Breast epithelium (tissue), 4 donors: ENCODE data around the gene SP1. TPM values are rescaled to one million over a fixed set of nuclear protein-coding genes. Genes with fewer than 3 reads are reported as not detected.

Experiments used
- DNase-seq, 2 donors: peaks; one replicate each; pipeline ENCODE4 v3.0.0-alpha.2; 2019; ENCODE audit warnings: low spot score in 2 of 2
- H3K27ac ChIP-seq, 2 donors: fragments of 200-600 bp; sonication (generic) in 1 of 2; one replicate each; pipeline ENCODE4 v1.5.1; 2016 to 2019; ENCODE audit warnings: mild to moderate bottlenecking in 1 of 2
- H3K27me3 ChIP-seq, 2 donors: fragments of 200-600 bp; sonication (generic) in 1 of 2; one replicate each; pipeline versions ENCODE4 v1.5.1 to v1.6.0; 2017 to 2019; ENCODE audit warnings: control low read depth in 1 of 2, mild to moderate bottlenecking in 1 of 2
- H3K36me3 ChIP-seq: fragments of 200-600 bp; one replicate; pipeline ENCODE4 v1.5.1; 2019
- H3K4me1 ChIP-seq, 2 donors: fragments of 200-600 bp; sonication (generic); one replicate each; pipeline ENCODE4 v1.5.1; 2016 to 2019; ENCODE audit warnings: control low read depth in 1 of 2
- H3K4me3 ChIP-seq, 3 donors: fragments of 200-600 bp; sonication (generic); 1 replicate in 2 of 3; 2 replicates in 1 of 3; pipeline ENCODE4 v1.5.1; 2016 to 2019; ENCODE audit warnings: mild to moderate bottlenecking in 3 of 3, moderate library complexity in 2 of 3
- H3K9me3 ChIP-seq, 2 donors: fragments of 200-600 bp; sonication (generic) in 1 of 2; one replicate each; pipeline ENCODE4 v1.5.1; 2016 to 2019; ENCODE audit warnings: control low read depth in 1 of 2
- CTCF ChIP-seq, 3 donors: fragments of 450-650 bp; IDR thresholded peaks; one replicate each; pipeline ENCODE4 v1.5.1; 2016 to 2017; ENCODE audit warnings: antibody characterized with exemption in 3 of 3, mild to moderate bottlenecking in 3 of 3, moderate library complexity in 3 of 3
- POLR2A ChIP-seq: fragments of 450-650 bp; IDR thresholded peaks from one replicate; pipeline ENCODE4 v1.6.1; 2016; ENCODE audit warnings: antibody characterized with exemption, mild to moderate bottlenecking, moderate library complexity
- POLR2AphosphoS5 ChIP-seq, 3 donors: sonication (generic); formaldehyde crosslinking; IDR thresholded peaks; one replicate each; pipeline ENCODE4 v1.6.1; 2017; ENCODE audit warnings: antibody characterized with exemption in 3 of 3
- intact Hi-C: fragments of 100-400 bp; cut with DNase I; formaldehyde crosslinking; loops from one replicate; pipeline ENCODE4 v1.15.1; 2023; ENCODE audit warnings: low total_unique reads
- total RNA-seq, 3 donors: library from RNA; depleted of rRNA; stranded (reverse); fragments of >200 nt; gene quantifications; one replicate each; pipeline ENCODE4 v1.1.0, GENCODE V29; 2016

Gene SP1
- total RNA-seq, 3 donors from 2014 or later = 84.6 to 111 (median 91.4) TPM

- TF ChIP-seq POLR2A (no peak), CTCF (IDR thresholded peaks at IDR 0.05) (no peak), POLR2AphosphoS5 (IDR thresholded peaks at IDR 0.05) (no peak)
- Histone ChIP-seq H3K9me3 (no peaks in the 10 kb centered on the region), H3K27me3 (no peaks in the 10 kb centered on the region), H3K27ac (peak overlapping the region; percentile 8), H3K4me3 (no peak overlapping the region), H3K4me1 (no peaks in the 10 kb centered on the region), H3K36me3 (peaks cover 23% of the 10 kb centered on the region)
- intact Hi-C loops = no loop called here
- DNase-seq = no peak
These were observed 81.1 kb downstream of the SP1 start for GRCh38 chr12:53461059-53461458.

- H3K4me1 ChIP-seq = no peaks in the 10 kb centered on the region
- DNase-seq = no peak
- H3K9me3 ChIP-seq = no peaks in the 10 kb centered on the region
- no peaks in the 10 kb centered on the region for H3K27me3 ChIP-seq
- intact Hi-C loops = no loop called here
- H3K4me3 ChIP-seq = no peak overlapping the region
- peaks cover 23% of the 10 kb centered on the region for H3K36me3 ChIP-seq
- TF ChIP-seq POLR2A (no peak), POLR2AphosphoS5 (IDR thresholded peaks at IDR 0.05) (no peak), CTCF (IDR thresholded peaks at IDR 0.05) (no peak)
- H3K27ac ChIP-seq = no peak overlapping the region
These were observed 81.6 kb downstream of the SP1 start for GRCh38 chr12:53461591-53461990.

GRCh38 chr12:53462935-53463334 is 83.0 kb downstream of the SP1 start:
- no peaks in the 10 kb centered on the region for H3K4me1 ChIP-seq
- DNase-seq = no peak
- H3K9me3 ChIP-seq = no peaks in the 10 kb centered on the region
- intact Hi-C loops = no loop called here
- peak overlapping the region in 1 of 2 donors; percentile 9 for H3K27ac ChIP-seq
- no peaks in the 10 kb centered on the region for H3K27me3 ChIP-seq
- peaks cover 30% of the 10 kb centered on the region for H3K36me3 ChIP-seq
- no peak for TF ChIP-seq POLR2A
- no peak for TF ChIP-seq POLR2AphosphoS5 (IDR thresholded peaks at IDR 0.05)
- no peak for TF ChIP-seq CTCF (IDR thresholded peaks at IDR 0.05)
- H3K4me3 ChIP-seq = no peak overlapping the region

DNA sequence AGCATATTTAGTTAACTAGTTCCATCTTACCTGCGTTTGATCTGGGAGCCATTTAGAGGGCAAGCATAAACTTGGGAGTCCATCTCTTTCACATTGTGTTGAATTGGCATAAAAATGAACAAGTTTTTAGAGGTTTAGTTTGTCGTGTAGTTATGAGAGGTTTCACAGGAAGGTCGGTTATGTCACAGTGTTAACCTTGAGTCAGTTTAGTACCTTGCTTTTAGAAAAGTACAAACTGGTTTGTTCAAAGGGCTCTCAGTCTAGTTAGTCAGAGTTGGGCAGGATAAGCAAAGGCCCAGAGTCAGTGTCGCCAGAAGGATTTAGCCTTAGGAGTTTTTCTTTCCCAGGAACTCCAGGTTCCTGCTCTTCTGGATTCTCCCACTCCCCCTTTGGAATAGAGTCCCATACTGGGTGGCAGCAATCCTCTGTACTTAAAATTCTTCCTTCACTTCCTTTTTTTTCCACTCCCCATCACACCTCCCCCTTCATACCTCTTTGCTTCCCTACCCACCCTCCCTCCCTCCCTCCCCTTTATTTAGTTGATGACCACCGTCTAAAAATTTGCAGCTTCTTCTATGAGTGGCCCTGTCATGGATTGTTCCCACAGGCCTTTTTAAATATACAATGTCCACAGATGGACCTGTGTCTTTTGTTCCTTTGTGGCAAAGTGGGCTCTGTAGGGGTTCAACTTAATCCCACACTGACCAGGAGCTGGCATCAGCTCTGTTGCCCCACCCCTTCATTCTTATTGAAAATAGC is 84.0 kb downstream of the SP1 start:
- Histone ChIP-seq H3K27ac (peak overlapping the region in 1 of 2 donors; percentile 9), H3K4me1 (no peaks in the 10 kb centered on the region), H3K4me3 (no peak overlapping the region), H3K27me3 (no peaks in the 10 kb centered on the region), H3K36me3 (peaks cover 34% of the 10 kb centered on the region), H3K9me3 (no peaks in the 10 kb centered on the region)
- no peak for DNase-seq
- intact Hi-C loops = no loop called here
- no peak for TF ChIP-seq CTCF (IDR thresholded peaks at IDR 0.05)
- no peak for TF ChIP-seq POLR2AphosphoS5 (IDR thresholded peaks at IDR 0.05)
- no peak for TF ChIP-seq POLR2A

- no peak overlapping the region for H3K27ac ChIP-seq
- no peaks in the 10 kb centered on the region for H3K9me3 ChIP-seq
- H3K4me1 ChIP-seq = no peaks in the 10 kb centered on the region
- TF ChIP-seq CTCF (IDR thresholded peaks at IDR 0.05) (no peak), POLR2A (no peak), POLR2AphosphoS5 (IDR thresholded peaks at IDR 0.05) (no peak)
- peaks cover 34% of the 10 kb centered on the region for H3K36me3 ChIP-seq
- no peaks in the 10 kb centered on the region for H3K27me3 ChIP-seq
- H3K4me3 ChIP-seq = no peak overlapping the region
- DNase-seq = no peak
- intact Hi-C loops = no loop called here
These were observed 84.9 kb downstream of the SP1 start for GRCh38 chr12:53464685-53465418.
